Stimulated activated CD4-positive, alpha-beta T cell treated with anti-CD3 and anti-CD28 coated beads, Interleukin-4, amount 100 ng/mL, for 4 hours (primary cell): Measurements from ENCODE around the gene SNRNP25.
"Not testable (repeated sequence)": the region's sequence is repeated elsewhere in the genome, so short reads cannot be mapped to it uniquely, and the experiment has no call there.

Experiments
- DNase-seq, 2 experiments: peaks; one replicate each; pipeline ENCODE4 v3.0.0-alpha.2; 2020

Gene SNRNP25

GRCh38 chr16:42069-42457 lies 11.6 kb upstream of the SNRNP25 start:
- DNase-seq, result no peak

DNA sequence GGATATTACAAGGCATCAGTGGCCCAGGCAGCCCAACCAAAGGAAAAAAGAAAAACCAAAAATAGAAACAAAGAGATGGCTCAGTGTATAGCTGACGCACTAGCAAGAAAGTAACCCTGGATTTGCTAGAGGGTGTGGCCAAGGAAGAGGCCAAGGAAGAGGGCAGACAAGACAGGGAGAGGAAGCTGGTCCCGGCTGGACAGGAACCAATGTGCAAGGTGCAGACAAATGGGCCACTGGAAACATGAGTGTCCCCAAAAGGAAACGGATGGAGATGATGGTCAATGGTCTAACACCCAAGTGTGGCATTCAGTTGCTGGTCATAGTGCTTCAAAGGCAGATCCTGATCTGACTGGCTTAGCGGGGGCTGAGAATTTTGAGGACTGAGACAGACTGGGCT lies 10.9 kb upstream of the SNRNP25 start:
- DNase-seq, result no peak

DNA sequence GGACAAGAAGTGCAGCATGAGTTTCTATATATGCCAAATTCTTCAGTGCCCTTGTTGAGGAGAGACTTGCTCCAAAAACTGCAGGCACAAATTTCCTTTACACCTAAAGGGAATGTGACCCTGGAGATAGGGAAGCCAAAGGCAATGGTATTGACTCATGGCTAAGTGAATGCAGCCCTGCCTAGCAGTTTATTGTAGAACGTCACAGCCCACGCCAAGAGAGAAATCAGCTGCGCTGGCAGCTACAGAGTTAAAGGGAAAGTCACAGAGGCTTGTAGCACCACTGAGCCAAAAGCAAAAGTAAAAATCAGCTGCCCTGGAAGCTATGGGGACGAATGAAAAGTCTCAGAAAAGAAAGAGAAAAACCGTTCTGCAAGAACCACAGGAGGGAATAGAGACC lies 10.3 kb upstream of the SNRNP25 start:
- no peak for DNase-seq

GRCh38 chr16:44655-45054 lies 9.0 kb upstream of the SNRNP25 start:
- no peak for DNase-seq

DNA sequence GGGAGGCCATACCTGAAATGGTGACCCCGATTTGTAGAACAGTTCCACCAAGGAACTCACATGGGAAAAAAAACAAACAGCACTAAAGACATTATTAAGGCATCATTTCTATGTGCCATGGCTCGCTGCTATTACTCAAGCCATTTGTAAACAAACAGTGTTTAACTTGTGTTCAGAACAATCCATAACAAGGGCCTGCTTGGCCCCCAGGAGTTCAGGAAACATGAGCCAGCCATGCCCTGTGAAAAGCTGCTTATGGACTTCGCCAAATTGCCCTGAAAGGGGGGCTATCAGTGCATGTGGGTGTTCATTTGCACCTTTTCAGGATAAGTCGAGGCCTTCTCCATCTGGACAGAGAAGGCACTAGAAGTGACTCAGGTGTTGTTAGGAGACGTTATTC lies 8.2 kb upstream of the SNRNP25 start:
- DNase-seq, result no peak

GRCh38 chr16:46510-46909 lies 7.1 kb upstream of the SNRNP25 start:
- not testable (repeated sequence) for DNase-seq

DNA sequence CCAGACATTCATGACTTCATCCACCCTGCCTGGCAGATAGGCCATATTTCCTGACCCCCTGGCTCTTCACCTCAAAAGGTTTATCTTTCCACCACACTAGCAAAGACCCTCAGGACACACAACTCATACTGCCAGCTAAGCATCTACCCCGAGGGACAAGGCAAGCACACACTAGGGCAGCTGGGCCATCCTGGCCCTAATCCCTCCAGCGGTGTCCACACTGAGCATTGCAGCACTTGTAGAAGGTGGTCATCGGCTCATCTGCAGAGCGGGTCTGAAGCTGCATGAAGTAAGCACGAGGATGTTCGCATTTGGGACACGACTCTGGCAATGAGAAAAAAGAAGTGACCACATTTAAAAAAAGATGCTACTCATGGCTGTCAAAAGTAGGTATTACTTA lies 6.4 kb upstream of the SNRNP25 start:
- DNase-seq, result no peak

DNA sequence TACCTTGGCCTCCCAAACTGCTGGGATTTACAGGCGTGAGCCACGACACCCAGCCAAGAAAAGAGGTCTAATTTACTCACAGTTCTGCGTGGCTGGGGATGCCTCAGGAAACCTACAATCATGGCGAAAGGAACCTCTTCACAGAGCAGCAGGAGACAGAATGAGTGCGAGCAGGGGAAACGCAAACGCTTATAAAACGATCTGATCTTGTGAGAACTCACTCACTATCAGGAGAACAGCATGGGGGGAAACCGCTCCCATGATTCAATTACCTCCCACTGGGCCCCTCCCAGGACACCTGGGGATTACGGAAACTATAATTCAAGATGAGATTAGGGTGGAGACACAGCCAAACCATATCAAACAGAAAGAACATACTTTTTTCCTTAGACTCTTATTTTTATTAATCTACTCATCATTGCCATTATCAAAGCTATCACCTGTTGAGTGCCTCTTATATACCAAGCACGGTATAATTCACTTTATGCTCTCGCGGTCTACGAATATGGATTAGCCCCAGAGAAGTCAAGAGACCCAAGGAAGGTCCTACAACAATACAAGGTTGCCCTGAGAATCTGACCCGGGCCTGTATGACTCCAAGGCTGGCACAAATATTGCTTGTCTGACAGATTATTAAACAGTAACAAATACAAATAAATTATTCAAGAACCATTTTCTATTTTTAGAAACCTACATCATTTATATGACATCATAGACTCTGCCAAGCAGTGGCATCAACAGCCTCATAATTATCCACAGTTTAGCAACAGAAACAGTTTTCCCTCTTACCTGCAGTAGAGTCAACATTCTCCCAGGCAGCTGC lies 2.6 kb upstream of the SNRNP25 start:
- no peak for DNase-seq

- no peak for DNase-seq
Measured at GRCh38 chr16:54237-54581, 581 bp downstream of the SNRNP25 start.

- DNase-seq, result no peak
Measured at GRCh38 chr16:55571-56136, 2.0 kb downstream of the SNRNP25 start.

- no peak for DNase-seq
Measured at GRCh38 chr16:56231-56927, 2.8 kb downstream of the SNRNP25 start.

- no peak for DNase-seq
Measured at GRCh38 chr16:57711-58110, 4.1 kb downstream of the SNRNP25 start.

- no peak for DNase-seq
Measured at GRCh38 chr16:58491-59439, 5.1 kb downstream of the SNRNP25 start.

DNA sequence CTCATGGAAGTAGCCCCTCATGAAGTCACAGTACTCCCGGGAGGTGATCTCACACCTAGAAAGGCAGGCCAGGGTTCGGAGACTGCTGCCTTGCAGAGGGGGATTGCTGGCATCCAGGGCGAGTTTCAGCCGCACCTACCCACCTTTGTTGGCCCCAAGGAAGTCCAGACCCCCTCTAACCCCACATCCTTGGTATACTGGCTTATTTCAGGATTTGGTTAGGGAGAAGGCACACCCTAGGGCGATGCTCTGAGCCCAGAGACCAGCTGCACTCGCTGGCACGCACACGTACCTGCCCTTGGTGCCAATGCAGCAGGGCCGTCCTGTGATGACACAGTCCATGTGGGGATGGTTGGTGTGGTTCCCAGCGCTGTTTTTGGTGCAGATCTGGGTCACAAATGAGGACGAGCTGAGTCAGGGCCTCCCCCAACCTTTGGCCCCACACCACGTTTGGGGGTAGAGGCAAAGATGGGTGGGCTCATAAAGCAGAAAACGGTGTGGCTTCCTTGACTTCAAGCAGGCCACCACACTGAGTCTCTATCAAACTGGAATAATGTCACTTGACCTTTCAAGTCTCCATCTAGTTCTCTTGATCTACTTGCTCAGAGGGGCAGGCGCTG lies 5.9 kb downstream of the SNRNP25 start:
- DNase-seq, result no peak

DNA sequence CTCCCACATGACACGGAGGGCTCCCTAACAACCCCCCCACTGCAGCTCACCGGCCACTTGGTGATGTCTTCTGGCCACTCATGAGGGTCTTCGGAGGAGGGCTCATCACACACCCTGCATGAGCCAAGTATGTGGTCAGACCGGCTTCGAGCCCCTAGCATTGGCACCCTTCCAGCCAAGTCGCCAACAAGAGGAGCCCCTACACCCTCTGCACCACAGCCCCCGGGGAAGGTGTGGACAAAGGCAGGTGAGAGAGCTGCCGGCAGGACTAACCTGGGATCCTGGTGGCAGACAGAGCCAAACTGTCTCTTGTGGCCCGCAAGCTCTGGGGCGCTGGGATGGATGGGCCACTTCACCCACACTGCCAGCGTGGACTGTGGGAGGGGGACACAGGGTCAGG lies 6.5 kb downstream of the SNRNP25 start:
- DNase-seq, result no peak

DNA sequence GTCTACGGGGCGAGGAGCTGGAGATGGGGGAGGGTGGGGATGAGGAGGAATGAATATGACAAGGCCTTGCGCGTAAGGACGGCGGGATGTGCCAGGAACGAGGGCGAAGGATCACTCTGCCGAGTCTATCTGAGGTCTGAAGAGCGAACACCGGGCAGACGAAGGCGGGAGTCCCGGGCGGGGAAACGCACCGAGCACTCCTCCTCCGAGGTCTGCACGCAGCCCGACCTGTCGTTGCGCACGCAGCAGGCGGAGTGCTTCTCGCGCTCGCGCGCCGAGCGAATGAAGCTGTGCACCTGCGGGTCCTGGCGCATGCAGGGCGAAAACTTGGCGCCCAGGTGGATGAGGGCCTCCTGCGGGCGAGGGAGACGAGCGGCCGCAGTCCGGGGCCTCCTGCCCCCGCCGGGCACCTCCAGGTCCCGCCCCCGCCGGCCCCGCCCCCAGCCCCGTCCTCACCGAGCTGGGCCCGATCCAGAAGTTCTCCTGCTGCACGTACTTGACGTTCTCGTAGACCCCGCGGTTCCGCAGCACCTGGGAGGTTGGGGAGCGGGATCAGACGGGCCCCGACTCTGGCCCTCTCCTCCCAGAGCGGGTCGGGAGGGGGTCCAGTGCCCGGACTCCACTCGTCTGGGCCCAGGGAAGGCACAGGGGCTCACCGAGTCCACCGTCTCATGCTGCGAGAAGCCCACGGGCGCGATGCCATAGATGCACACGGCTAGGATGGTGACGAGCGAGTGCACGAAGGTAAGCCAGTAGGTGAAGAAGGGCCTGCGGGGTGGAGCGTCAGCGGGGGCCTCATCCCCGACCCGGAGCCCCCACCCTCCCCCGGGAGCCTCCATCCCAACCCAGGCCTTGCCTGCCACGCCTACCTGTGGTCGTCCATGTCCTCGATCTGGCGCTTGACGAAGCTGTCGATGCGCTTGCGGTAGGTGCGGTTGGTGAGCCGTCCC lies 7.6 kb downstream of the SNRNP25 start:
- DNase-seq, result no peak

DNA sequence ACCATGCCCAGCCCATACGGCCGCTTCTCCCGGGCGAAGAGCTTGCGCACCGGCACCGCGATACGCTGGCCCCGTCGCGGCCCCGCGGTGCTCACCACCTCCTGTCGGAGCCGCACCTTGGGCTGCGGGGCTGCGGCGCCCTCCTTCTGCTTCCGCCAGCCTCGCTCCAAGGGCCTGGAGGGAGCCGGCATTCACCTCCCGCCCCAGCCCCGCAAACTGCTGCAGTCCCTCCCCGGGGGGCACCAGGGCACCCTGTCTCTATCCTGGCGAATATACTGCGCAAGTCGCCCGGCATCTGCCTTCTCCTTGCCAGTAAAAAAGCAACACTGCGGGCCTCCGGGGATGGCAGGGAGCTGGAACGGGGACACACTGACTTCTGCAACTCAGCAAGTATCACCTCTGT lies 8.3 kb downstream of the SNRNP25 start:
- no peak for DNase-seq

DNA sequence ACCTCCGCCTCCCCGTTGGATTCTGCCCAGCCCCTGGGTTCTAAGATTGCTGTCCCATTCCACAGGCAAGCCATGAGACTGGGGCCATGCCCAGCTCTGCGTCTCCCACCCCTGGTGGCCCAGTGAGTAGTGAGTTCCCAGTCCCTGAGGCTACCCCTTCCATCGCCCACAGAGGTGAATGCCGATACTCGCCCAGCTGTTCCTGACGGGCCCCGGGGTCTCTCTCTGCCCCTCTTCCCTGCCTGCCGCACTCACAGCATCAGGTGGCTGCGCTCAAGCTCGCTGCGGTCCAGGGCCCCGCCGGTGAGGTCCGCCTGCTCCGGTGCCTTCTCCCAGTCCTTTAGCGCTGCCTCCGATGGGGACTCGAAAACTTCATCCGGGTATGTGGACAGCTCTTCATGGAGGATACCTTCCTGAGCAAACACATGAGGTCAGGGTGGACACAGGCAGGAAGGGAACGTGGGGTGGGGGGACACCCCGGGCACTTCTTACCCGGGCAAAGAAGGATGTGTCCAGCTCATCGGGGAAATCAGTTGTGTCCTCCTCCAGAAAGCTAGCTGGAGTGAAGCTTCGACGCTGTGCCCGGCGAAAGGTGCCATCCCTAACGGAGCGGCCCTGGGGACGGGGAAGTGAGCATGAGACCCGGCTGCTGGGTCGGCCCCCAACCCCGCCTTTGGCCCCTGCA lies 8.8 kb downstream of the SNRNP25 start:
- DNase-seq, result no peak

DNA sequence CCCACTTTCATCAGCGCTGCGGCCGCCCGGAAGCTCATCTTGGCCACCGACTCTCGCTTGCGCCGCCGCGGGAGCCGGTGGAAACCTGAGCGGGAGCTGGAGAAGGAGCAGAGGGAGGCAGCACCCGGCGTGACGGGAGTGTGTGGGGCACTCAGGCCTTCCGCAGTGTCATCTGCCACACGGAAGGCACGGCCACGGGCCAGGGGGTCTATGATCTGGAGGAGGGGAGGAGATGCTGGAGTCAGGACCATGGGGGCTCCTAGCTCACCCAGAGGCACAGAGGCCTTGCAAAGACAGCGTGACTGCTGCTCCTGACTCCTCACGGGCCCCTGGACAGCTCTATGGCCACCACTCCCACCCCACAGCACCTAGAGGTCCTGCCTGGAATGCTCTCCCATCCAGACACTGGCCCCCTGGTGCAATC lies 9.4 kb downstream of the SNRNP25 start:
- DNase-seq, result no peak

GRCh38 chr16:63466-63865 lies 9.8 kb downstream of the SNRNP25 start:
- no peak for DNase-seq
